ENCODE data around the gene NUB1.

- TF ChIP-seq CTCF (IDR thresholded peaks at IDR 0.05) = peak; percentile 60 to 80 (median 78)
- peak; percentile 41 for TF ChIP-seq POLR2AphosphoS5 (IDR thresholded peaks at IDR 0.05)
These were observed 26.5 kb upstream of the NUB1 start for GRCh38 chr7:151315038-151315655.
